Activated T-cell treated with anti-CD3 and anti-CD28 coated beads, Interleukin-2, amount 50 U/mL, for 1 hour (primary cell): ENCODE measurements around the gene CMIP.

Experiments
- DNase-seq: peaks from one replicate; pipeline ENCODE4 v3.0.0-alpha.2; 2020

Gene CMIP

DNA sequence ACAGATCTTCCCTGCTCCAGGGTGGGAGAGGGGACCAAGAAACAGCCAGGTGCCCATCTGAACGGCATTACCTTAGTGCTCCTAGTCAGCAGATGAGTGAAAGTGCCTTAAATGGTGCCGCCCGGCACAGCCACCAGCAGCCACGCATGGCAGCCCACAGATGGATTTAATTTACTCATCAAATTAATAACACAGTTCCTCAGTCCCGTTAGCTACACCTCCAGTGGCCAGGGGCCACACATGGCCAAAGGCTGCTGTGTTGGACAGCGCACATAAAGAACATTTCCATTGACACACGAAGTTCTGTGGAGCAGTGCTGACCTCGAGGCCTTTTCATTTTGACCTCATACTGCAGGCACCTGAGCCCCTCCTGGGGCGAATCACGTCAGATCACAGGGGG, 166.3 kb downstream of the CMIP start:
- no peak for DNase-seq

DNA sequence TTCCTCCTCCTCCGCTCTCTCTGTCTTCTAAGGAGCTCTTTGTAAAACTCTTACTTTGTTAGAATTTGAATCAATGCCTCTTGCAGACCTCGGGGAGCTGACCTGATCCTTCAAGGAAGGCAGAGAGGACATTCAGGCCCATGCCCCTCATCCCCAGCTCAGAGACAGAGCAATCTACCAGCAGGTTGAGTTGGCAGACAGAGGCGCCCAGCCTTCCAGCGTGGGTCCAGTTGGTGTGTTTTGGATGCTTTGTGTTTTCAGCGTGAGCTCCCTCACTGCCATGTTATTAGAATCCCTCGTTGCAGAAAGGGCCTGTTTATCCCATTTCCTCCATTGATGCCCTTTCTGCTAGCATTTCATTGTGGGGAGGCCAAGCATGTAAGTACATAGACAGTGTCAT, 167.1 kb downstream of the CMIP start:
- DNase-seq: no peak

DNA sequence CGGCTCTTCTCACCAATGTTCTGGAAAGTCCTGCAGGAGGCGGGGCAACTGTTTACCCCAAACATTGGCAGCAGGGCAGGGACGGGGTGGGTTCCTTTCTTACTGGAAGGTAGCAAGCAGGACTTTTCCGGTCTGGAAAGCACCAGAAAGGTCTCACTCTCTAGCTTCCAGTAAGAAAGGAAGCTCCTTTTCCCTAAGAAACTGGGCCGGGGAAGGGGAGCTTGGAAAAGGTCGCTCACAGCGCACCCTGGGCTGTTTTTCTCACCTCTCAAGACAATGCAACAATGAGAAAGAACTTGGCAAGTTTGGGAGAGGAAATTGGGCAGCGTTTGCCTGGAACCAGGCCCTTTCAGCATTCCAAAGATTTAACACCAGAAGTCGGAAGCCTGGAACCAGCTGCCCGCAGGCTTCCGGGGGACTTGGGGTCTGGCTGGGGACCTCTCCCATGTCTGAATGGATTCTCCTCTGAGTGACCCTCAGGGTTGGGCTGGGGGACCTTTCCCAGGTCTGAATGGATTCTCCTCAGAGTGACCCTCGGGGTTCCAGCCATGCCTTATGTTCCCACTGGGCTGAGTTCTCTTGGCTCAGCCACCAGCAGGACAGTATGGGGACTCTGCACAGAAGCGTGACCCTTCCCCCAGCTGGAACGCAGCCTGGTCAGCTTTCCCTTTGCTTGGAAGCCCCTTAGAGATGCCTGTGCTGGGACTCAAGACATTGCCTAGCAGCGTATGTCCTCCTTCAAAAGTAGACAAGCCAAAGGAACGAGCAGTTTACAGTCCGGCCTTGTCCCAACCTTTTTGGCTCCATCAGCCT, 167.9 kb downstream of the CMIP start:
- no peak for DNase-seq

DNA sequence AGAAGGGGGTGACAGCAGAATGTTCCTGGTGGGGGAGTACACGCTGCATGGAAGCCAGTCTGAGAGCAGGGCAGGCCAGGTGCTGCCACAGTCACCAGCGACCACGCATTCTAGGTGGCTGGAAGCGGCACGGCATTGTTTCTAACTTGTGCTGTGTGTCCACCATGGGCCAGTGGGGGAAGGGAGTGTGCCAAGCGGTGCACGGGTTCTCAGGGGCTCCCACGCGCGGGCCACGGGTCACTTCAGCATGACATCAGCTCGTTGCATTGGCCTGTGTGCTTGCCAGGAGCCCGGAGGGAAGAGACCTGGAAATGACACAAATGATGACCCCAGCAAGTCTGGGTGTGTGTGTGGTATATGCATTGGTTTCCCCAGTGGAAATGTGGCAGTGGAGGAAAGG, 169.6 kb downstream of the CMIP start:
- DNase-seq: no peak

DNA sequence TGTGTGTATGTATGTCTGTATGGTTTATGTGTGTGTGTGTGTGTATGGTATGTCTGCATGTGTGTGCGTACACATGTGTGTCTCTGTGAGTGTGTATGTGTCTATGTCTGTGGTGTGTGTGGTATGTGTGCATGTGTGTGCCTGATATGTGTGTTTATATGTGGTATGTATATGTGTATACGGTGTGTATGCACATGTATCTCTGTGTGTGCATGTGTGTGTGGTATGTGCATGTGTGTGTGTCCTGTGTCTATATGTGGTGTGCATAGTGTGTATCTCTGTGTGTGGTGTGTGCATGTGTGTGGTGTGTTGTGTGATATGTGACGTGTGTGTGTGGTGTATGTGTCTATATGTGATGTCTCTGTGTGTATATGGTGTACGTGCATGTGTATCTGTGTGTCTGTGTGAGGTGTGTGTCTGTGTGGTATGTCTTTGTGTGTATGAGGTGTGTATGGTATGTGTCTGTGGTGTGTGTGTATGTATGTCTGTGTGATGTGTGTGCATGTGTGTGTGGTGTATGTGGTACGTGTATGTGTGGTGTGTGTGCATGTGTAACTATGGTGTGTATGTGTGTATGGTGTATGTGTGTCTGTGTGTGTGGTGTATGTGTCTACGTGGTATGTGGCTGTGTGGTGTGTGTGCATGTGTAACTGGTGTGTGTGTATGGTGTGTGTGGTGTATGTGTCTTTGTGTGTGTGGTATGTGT, 170.2 kb downstream of the CMIP start:
- no peak for DNase-seq

DNA sequence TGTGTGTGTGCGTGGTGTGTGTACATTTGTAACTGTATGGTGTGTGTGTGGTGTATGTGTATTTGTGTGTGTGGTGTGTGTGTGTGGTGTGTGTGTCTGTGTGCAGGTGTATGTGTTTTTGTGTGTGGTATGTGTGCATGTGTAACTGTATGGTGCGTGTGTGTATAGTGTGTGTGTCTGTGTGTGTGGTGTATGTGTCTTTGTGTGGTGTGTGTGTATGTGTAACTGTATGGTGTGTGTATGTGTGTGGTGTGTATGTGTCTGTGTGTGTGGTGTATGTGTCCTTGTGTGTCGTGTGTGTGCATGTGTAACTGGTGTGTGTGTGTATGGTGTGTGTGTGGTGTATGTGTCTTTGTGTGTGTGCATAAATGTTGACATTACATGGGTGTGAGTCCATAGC, 170.8 kb downstream of the CMIP start:
- DNase-seq: no peak

DNA sequence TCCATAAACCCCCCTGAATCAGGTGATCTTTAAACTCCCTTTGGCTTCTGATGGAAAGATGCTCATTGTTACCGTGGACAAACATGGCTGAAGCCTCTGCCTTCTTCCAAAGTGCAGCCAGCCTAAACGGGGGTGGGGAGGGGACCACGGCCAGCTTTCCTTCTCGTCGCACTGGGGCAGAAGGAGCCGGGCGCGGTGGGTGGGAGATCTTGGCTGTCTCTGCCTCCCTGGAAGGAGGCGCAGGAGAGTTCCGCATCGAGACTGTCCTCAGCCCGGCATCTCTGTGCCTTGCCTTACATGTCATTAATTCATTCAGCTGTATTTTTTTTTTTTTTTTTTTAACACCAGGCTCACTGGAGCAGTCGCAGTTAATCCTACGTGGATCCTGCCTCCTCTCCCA, 171.2 kb downstream of the CMIP start:
- DNase-seq: no peak

DNA sequence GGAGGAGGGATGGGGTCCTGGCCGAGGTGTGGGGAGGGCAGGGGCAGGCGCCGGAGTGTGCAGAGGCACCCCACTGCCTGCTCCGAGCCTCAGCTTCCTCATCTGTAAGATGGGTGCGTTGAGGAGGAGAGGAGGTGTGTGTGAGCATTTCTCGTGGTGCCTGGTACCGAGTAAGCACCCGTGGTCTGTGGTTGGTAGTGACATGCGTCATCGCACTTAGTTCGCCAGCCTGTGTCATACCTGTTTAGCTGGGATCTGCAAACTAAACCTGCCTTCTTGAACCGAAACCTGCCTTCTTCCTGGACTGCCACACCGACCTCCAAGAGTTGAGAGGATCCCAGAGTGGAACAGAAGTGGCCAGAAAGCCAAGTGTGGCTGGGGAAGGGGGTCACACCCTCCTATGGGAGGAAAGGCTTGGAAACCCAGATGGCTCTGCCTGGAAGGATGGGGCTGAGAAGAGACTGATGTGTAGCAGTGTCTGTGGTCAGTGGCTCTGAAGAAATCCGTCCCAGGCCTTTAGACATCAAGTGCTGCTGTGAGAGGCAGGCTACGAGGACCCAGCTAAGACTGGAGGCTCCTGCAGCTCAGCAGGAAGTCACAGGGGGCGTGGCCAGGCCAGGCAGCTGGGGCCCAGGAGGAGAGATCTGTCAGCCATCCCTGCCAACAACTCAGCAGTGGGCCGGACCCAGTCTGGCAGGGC, 171.9 kb downstream of the CMIP start:
- peak; percentile 72 for DNase-seq

DNA sequence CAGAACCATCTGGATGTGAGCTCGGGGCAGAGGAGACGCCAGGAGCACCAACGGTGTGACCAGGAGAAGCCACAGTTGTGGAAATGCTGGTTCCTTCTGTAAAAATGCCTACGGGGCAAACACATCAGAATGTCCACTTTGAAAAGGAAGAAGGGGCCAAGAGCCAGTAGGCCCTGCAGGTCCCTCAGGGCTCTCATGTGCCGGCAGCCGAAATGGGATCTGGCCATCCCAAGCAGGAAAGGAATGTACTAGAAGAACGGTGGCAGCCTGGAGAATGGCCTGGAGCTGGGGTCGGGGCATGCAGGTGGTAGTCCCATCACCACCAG, 172.4 kb downstream of the CMIP start:
- DNase-seq: no peak

DNA sequence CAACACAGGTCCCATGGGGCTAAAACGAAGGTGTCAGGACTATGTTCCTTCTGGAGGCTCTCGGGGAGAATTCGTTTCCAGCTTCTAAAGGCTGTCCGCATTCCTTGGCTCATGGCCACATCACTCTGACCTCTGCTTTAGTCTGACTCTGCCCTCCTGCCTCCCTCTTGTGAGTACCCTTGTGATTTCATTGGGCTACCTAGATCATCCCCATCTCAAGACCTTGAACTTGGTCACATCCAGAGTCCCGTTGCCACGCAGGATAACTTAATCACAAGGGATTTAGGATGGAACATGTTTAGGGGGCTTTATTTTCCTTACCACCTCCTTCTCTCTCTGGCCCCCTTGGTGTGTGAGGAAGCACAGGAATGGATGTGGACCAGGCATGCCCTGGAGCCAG, 173.6 kb downstream of the CMIP start:
- no peak for DNase-seq

DNA sequence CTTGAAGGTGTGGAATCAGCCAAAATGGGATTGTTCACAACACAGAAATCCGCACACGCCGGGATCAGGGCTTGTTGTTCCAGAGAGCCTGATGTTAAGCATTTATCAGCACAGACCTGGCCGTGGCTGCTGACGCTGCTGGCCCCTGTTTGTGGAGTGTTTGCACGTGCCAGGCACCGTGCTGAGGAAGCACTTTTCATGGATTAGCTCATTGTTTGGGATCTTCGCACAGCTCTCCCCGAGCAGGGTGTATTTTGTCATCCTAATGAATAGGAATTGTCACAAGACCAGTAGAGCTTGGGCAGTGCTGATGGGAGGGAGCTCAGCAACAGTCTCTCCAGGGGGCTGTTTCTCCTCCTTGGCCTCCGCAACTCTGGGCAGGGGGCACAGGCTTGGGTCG, 174.1 kb downstream of the CMIP start:
- DNase-seq: no peak

DNA sequence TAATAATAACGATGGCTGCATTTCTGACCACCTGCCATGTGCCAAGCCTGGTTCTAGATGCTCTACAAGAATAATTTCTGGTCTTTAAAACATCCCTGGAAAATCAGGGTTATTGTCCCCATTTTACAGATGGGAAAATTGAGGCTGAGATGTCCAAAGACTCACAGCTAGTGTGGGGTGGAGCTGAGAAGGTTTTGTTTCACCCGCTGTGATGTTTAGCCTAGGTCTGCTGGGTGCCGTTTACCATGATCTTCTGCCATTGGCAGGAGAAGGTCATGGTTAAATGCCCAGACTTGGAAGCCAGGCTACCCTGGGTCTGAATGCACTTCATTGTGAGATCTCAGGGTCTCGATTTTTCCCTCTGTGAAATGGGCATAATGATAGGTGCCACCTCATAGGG, 175.4 kb downstream of the CMIP start:
- DNase-seq: no peak

DNA sequence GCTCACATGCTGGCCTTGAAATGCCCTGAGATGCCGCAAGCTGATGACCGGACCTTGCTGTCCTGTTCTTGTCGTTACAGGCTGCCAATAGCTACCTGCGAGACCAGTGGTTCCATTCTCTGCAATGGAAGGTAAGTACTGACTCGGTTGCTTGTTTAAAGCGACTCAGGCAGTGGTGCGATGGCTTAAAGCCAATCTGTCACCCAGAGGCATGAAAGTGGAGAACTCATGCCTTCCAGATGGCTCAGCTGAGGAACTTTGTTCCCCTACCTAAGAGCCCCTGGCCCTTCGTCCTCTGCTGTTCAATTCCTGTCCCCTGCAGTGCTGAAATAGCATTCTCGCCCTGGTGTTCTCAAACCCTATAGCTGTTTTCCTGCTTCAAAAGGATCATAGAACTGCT, 176.2 kb downstream of the CMIP start:
- no peak for DNase-seq

DNA sequence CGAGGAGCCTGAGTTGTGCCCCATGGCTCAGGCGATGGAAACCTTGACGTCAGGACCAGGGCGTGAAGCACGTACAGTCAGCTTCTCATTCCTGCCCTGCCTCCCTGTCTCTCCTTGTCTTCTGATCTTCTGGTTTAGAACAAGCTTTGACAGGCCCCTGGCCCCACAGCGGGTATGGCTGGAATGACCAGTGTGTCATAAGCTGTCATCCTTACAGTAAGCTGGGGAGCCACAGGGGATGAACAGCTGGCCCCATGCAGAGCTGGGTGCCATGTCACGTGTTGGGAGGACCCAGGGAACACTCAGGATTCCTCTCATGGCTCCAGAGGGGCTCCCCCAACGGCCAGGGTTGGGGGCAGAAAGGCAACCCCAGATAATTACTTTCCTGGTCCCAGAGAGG, 176.9 kb downstream of the CMIP start:
- DNase-seq: no peak

DNA sequence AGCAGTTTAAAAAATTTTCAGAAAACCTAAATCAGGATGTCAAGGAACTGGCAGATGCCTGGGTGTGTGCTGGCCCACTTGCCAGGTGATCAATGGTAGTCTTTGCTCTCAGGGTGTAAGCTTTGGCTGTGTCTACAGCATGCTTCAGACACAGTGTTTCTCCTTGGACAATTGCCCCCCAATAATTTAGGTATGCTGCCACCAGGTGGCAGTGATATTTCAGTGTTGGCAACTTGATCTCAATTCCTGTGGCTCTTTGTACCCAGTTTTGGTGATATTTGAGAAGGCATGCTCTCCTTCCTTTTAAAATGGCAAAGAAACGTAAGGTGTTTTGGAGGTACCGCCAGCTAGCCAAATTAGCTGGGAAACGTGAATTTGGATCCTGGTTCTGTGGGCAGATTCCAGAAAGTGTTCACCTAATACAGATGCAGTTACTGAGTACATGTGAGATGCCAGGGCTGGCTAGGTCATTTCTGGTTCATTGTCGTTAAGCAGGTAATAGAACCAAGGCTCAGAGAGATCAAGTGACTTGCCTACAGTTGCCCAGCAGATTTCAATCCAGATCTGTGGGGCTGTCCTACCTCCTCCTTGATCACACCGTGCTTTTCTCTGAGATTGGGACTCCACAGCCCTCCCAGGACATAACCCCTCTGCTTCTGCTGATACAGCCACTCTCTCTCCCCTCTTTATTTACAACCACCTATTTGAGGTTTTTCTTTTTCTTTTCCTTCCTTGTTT, 178.9 kb downstream of the CMIP start:
- DNase-seq: peak; percentile 59

DNA sequence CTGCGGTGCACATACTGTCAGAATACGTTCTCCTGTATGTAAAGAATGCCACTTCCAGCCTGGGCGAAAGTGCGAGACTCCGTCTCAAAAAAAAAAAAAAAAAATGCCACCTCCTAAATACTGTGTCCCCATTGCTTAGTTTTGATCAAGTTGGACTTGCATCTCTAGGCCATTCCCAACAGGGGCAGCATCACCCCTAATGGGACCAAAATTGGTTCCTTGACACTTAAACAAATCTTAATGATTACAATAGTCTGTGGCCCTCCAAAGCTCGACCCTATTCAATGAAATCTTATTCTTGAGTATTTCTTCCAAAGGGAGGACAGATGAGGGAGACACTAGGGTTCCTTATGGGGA, 179.8 kb downstream of the CMIP start:
- no peak for DNase-seq

DNA sequence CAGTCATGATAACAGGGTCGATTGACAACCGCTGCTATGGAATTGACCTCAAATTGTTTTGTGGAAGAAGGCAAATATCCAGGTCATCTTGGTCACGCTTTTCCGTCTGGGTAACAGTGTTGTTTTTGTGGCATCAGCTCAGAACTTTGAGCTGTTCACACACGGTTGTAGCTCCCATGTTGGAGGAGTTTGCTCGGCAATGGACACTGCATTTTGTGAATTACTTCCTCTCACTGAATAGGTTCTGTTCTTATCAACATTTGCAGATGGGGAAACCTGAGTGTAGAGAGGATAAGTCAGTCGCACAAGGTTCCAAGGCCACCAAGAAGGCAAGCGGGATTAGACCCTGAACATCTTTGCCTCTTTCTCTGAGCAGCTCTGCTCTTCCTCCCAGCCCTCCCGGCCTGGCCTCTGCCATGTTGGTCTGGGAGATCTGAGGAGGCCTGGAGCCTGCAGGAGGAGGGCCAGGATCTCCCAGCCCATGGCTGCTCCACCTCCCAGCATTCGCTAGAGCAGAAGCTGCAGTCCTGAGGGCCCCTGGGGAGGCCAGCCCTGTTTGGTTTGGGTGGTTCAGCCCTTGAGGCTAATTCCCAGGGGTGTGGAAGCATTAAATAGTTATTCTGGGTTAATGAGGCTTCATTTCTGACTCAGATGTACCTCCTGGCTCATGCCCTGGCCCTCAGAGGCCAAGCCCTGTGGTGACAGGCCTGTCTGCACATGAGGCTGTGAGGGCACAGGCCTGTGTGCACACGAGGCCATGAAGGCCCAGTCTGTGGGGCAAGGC, 180.3 kb downstream of the CMIP start:
- DNase-seq: no peak

DNA sequence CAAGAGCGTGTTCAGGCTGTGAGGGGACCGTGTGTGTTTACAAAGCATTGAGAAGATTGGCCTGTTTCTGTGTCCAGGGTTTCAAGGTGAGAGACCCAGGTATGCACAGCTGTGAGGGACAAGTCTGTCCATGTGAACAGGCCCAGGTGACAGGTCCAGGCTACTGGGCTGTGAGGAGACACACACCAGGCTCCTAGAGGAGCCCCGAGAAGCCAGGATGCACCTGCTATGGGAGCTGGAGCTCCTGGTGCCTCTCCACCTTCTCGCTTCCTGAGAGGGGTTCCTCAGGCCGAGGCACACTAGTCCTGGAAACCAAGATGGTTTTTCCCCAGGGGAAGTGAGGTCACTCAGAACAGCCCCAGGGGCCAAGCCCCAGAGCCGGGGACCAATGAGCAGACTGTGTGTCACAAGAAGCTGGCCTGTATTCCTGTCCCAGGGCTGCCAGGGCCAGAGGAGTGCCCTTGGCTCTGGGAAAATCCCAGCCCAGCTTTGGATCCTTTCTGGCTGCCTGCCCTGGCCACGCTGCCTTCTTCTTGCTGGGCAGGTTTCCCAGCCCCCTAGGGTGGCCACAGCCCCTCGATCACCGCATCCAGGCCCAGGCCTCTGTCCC, 181.0 kb downstream of the CMIP start:
- no peak for DNase-seq

DNA sequence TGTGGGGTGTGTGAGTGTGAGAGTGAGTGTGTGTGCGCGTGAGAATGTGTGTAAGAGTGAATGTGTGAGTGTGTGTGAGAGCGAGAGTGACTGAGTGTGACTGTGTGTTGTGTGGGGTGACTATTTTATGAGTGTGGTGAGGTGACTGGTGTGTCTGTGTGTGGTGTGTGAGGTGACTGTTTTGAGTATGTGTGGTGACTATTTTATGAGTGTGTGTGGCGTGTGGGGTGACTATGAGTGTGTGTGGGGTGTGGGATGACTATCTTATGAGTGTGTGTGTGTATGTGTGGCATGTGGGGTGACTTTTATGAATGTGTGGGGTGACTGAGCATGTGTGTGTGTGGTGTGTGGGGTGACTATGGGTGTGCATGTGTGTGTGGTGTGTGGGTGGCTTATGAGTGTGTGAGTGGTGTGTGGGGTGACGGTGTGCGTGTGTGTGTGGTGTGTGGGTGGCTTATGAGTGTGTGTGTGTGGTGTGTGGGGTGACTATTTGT, 181.6 kb downstream of the CMIP start:
- no peak for DNase-seq

DNA sequence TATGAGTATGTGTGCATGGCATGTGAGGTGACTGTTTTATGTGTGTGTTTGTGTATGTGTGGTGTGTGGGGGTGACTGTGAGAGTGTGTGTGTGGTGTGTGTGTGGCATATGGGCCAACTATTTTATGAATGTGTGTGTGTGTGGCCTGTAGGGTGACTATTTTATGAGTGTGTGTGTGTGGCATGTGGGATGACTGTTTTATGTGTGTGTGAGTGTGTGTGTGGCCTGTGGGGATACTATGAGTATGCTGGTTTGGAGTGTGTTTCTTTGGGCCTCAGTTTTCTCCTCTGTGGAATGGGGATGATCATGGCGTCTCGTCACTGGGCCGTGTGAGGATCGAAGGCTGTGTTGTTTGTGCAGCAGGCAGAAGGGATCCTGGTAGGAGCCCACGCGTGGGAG, 182.4 kb downstream of the CMIP start:
- no peak for DNase-seq

DNA sequence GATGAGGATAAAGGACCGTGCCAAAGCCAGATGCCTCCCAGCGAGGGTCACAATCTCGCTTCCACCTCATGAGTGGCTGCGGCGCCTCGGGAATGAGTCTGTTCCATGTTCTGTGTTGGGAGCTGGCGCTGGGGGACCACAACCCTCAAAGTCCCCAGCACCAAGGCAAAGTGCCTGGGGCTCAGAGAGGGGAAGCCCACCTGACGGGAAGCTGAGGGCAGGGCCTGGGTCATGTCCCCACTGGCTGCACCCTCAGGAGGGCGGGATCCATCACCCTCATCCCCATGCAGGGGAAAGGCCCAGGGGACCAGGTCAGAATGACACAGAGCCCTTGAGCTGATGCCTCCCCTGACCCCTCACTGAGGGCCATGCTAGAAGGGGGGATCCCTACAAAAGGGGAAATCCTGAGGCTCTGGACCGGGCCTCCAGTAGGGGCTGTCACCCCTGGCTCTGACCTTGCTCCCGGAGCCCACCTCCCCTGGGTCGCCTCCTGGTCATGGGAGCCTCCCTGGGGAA, 183.2 kb downstream of the CMIP start:
- no peak for DNase-seq
